ENCODE measurements around the gene GBX1.

- no peak for TF ChIP-seq POLR2A (IDR thresholded peaks at IDR 0.05)
- TF ChIP-seq, protein P1, sequence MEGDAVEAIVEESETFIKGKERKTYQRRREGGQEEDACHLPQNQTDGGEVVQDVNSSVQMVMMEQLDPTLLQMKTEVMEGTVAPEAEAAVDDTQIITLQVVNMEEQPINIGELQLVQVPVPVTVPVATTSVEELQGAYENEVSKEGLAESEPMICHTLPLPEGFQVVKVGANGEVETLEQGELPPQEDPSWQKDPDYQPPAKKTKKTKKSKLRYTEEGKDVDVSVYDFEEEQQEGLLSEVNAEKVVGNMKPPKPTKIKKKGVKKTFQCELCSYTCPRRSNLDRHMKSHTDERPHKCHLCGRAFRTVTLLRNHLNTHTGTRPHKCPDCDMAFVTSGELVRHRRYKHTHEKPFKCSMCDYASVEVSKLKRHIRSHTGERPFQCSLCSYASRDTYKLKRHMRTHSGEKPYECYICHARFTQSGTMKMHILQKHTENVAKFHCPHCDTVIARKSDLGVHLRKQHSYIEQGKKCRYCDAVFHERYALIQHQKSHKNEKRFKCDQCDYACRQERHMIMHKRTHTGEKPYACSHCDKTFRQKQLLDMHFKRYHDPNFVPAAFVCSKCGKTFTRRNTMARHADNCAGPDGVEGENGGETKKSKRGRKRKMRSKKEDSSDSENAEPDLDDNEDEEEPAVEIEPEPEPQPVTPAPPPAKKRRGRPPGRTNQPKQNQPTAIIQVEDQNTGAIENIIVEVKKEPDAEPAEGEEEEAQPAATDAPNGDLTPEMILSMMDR (IDR thresholded peaks at IDR 0.05) = no peak
These were observed 42.1 kb upstream of the GBX1 start for GRCh38 chr7:151209588-151209987.

Data from breast epithelium (tissue), 3 donors.